Trophoblast cell (in vitro differentiated cells and primary cell): ENCODE results near the gene OR7A17.

ENCODE experiments used
- DNase-seq, 2 donors: peaks; one replicate each; pipeline ENCODE4 v3.0.0-alpha.2; 2016
- H2AFZ ChIP-seq: 2 replicates; pipeline ENCODE4 v1.6.1; 2013; ENCODE audit warnings: low read length, moderate library complexity, mild to moderate bottlenecking; ENCODE audit not compliant: insufficient read depth, poor library complexity
- H2AK5ac ChIP-seq: 2 replicates; pipeline ENCODE4 v1.6.1; 2013; ENCODE audit warnings: mild to moderate bottlenecking, low read length
- H2BK120ac ChIP-seq: 2 replicates; pipeline ENCODE4 v1.6.1; 2013; ENCODE audit warnings: low read length, mild to moderate bottlenecking, moderate library complexity; ENCODE audit not compliant: insufficient read depth, poor library complexity
- H2BK12ac ChIP-seq: 2 replicates; pipeline ENCODE4 v1.6.1; 2013; ENCODE audit warnings: mild to moderate bottlenecking, low read length, moderate library complexity
- H2BK5ac ChIP-seq: 2 replicates; pipeline ENCODE4 v1.6.1; 2013; ENCODE audit warnings: low read length, low read depth, moderate library complexity, mild to moderate bottlenecking; ENCODE audit not compliant: poor library complexity
- H3K14ac ChIP-seq: 2 replicates; pipeline ENCODE4 v1.6.1; 2013; ENCODE audit warnings: mild to moderate bottlenecking, low read length
- H3K18ac ChIP-seq: 2 replicates; pipeline ENCODE4 v1.6.1; 2013; ENCODE audit warnings: mild to moderate bottlenecking, low read length
- H3K23ac ChIP-seq: 2 replicates; pipeline ENCODE4 v1.6.1; 2013; ENCODE audit warnings: low read length
- H3K27ac ChIP-seq: 2 replicates; pipeline ENCODE4 v1.5.1; 2013; ENCODE audit warnings: low read depth, mild to moderate bottlenecking, inconsistent platforms, low read length, moderate library complexity
- H3K27me3 ChIP-seq: 2 replicates; pipeline ENCODE4 v1.6.1; 2013; ENCODE audit warnings: inconsistent platforms, mild to moderate bottlenecking, low read length, moderate library complexity; ENCODE audit not compliant: insufficient read depth
- H3K36me3 ChIP-seq, 2 experiments: 1 replicate in 1 of 2; 2 replicates in 1 of 2; pipeline ENCODE4 v1.6.1; 2013; ENCODE audit warnings: low read length in 2 of 2, mild to moderate bottlenecking in 2 of 2, moderate library complexity in 1 of 2; ENCODE audit not compliant: insufficient read depth in 2 of 2, control insufficient read depth in 1 of 2
- H3K4ac ChIP-seq: 2 replicates; pipeline ENCODE4 v1.6.1; 2013; ENCODE audit warnings: low read depth, mild to moderate bottlenecking, low read length, moderate library complexity
- H3K4me1 ChIP-seq, 2 experiments: 1 replicate in 1 of 2; 2 replicates in 1 of 2; pipeline ENCODE4 v1.6.1; 2013; ENCODE audit warnings: low read length in 2 of 2, mild to moderate bottlenecking in 2 of 2, moderate library complexity in 1 of 2; ENCODE audit not compliant: insufficient read depth in 2 of 2, control insufficient read depth in 1 of 2
- H3K4me2 ChIP-seq: 2 replicates; pipeline ENCODE4 v1.6.1; 2013; ENCODE audit warnings: inconsistent platforms, mild to moderate bottlenecking, low read length, moderate library complexity
- H3K4me3 ChIP-seq: 2 replicates; pipeline ENCODE4 v1.5.1; 2013; ENCODE audit warnings: mild to moderate bottlenecking, low read depth, low read length, inconsistent platforms
- H3K79me1 ChIP-seq: one replicate; pipeline ENCODE4 v1.6.1; 2013; ENCODE audit warnings: low read length
- H3K79me2 ChIP-seq: 2 replicates; pipeline ENCODE4 v1.6.1; 2013; ENCODE audit warnings: low read length, mild to moderate bottlenecking; ENCODE audit not compliant: control insufficient read depth, insufficient read depth, poor library complexity
- H3K9ac ChIP-seq: 2 replicates; pipeline ENCODE4 v1.6.1; 2013; ENCODE audit warnings: mild to moderate bottlenecking, low read length
- H3K9me3 ChIP-seq: 2 replicates; pipeline ENCODE4 v1.6.1; 2013; ENCODE audit warnings: low read depth, mild to moderate bottlenecking, control low read depth, inconsistent platforms, low read length; ENCODE audit not compliant: insufficient read depth
- H4K12ac ChIP-seq: 2 replicates; pipeline ENCODE4 v1.6.1; 2013; ENCODE audit warnings: low read depth, mild to moderate bottlenecking, low read length, moderate library complexity
- H4K8ac ChIP-seq: 2 replicates; pipeline ENCODE4 v1.6.1; 2013; ENCODE audit warnings: low read depth, mild to moderate bottlenecking, low read length, moderate library complexity
- H4K91ac ChIP-seq: one replicate; pipeline ENCODE4 v1.6.1; 2013; ENCODE audit warnings: low read depth, mild to moderate bottlenecking, low read length, moderate library complexity
- WGBS: extraction: QIAGEN DNeasy Blood & Tissue Kit; methylation state at CpG from one replicate; pipeline ENCODE4 v1.1.7; 2013; ENCODE audit warnings: missing lambda C conversion rate; ENCODE audit not compliant: insufficient read length, insufficient coverage; ENCODE audit errors: extremely low coverage; 5-methylcytosine and 5-hydroxymethylcytosine counted together

OR7A17 gene

GRCh38 chr19:14906711-14907110 is 20.8 kb upstream of the OR7A17 start:
- Histone ChIP-seq H3K14ac (no peak overlapping the region), H3K4me3 (no peak overlapping the region), H3K4me2 (no peak overlapping the region), H3K4me1 (no peaks in the 10 kb centered on the region), H3K79me2 (no peaks in the 10 kb centered on the region), H4K12ac (no peak overlapping the region), H3K23ac (no peak overlapping the region), H2BK120ac (no peak overlapping the region), H3K36me3 (no peaks in the 10 kb centered on the region), H3K4ac (no peak overlapping the region), H3K9me3 (peaks cover 9% of the 10 kb centered on the region), H4K91ac (no peak overlapping the region), H3K27me3 (no peaks in the 10 kb centered on the region), H2BK12ac (no peak overlapping the region), H4K8ac (no peak overlapping the region), H3K79me1 (no peaks in the 10 kb centered on the region), H3K18ac (no peak overlapping the region), H2BK5ac (no peak overlapping the region), H3K9ac (no peak overlapping the region), H2AK5ac (no peak overlapping the region), H3K27ac (no peak overlapping the region), H2AFZ (no peak overlapping the region)
- DNase-seq: peak; percentile 13 to 57
- WGBS: no CpG with 5 or more reads among the region's 4 CpGs

GRCh38 chr19:14901675-14902260 is 15.8 kb upstream of the OR7A17 start:
- no peak overlapping the region for H2AFZ ChIP-seq
- no peak overlapping the region for H3K4me2 ChIP-seq
- H4K12ac ChIP-seq: no peak overlapping the region
- peaks cover 6% of the 10 kb centered on the region for H3K9me3 ChIP-seq
- H3K79me1 ChIP-seq: no peaks in the 10 kb centered on the region
- no peaks in the 10 kb centered on the region for H3K4me1 ChIP-seq
- no peak overlapping the region for H4K91ac ChIP-seq
- no peaks in the 10 kb centered on the region for H3K36me3 ChIP-seq
- H3K4ac ChIP-seq: no peak overlapping the region
- H2BK120ac ChIP-seq: no peak overlapping the region
- no peak overlapping the region for H2BK12ac ChIP-seq
- no peaks in the 10 kb centered on the region for H3K79me2 ChIP-seq
- no peak overlapping the region for H3K14ac ChIP-seq
- no peak overlapping the region for H3K27ac ChIP-seq
- H3K23ac ChIP-seq: no peak overlapping the region
- no peak overlapping the region for H2BK5ac ChIP-seq
- no peak overlapping the region for H3K9ac ChIP-seq
- WGBS: no CpG with 5 or more reads among the region's 2 CpGs
- no peak overlapping the region for H4K8ac ChIP-seq
- no peak overlapping the region for H3K18ac ChIP-seq
- no peak for DNase-seq
- H3K27me3 ChIP-seq: no peaks in the 10 kb centered on the region
- no peak overlapping the region for H2AK5ac ChIP-seq
- H3K4me3 ChIP-seq: no peak overlapping the region

- no CpG with 5 or more reads among the region's 10 CpGs for whole genome bisulfite sequencing
Observed at GRCh38 chr19:14890643-14891379, 4.9 kb upstream of the OR7A17 start.

GRCh38 chr19:14889994-14890642 is 4.2 kb upstream of the OR7A17 start:
- Histone ChIP-seq H3K9me3 (peaks cover 10% of the 10 kb centered on the region), H3K79me2 (no peaks in the 10 kb centered on the region), H3K27ac (no peak overlapping the region), H3K23ac (no peak overlapping the region), H3K4me3 (no peak overlapping the region), H3K18ac (no peak overlapping the region), H3K4me2 (no peak overlapping the region), H3K79me1 (no peaks in the 10 kb centered on the region), H3K36me3 (no peaks in the 10 kb centered on the region), H3K9ac (no peak overlapping the region), H3K14ac (no peak overlapping the region), H2BK5ac (no peak overlapping the region), H2AK5ac (no peak overlapping the region), H4K8ac (no peak overlapping the region), H4K91ac (no peak overlapping the region), H3K27me3 (no peaks in the 10 kb centered on the region), H4K12ac (no peak overlapping the region), H3K4ac (no peak overlapping the region), H2BK12ac (no peak overlapping the region), H3K4me1 (no peaks in the 10 kb centered on the region), H2AFZ (no peak overlapping the region), H2BK120ac (no peak overlapping the region)
- no CpG with 5 or more reads among the region's 3 CpGs for WGBS
- no peak for DNase-seq

More at GRCh38 chr19:14890643-14891379, 4.9 kb upstream of the OR7A17 start:
- Histone ChIP-seq H3K14ac (no peak overlapping the region), H3K9me3 (peaks cover 10% of the 10 kb centered on the region), H4K12ac (no peak overlapping the region), H2AFZ (no peak overlapping the region), H3K27me3 (no peaks in the 10 kb centered on the region), H4K91ac (no peak overlapping the region), H3K4me1 (no peaks in the 10 kb centered on the region), H4K8ac (no peak overlapping the region), H3K4ac (no peak overlapping the region), H3K18ac (no peak overlapping the region), H3K4me2 (no peak overlapping the region), H2BK120ac (no peak overlapping the region), H3K23ac (no peak overlapping the region), H3K4me3 (no peak overlapping the region), H3K9ac (no peak overlapping the region), H2BK12ac (no peak overlapping the region), H3K36me3 (no peaks in the 10 kb centered on the region), H2AK5ac (no peak overlapping the region), H3K79me1 (no peaks in the 10 kb centered on the region), H2BK5ac (no peak overlapping the region), H3K79me2 (no peaks in the 10 kb centered on the region), H3K27ac (no peak overlapping the region)
- peak; percentile 65 to 66 for DNase-seq
